Lower lobe of right lung (tissue), 2 donors: ENCODE measurements around the gene DOCK1. TPM values are rescaled to one million over a fixed set of nuclear protein-coding genes. Genes with fewer than 3 reads are reported as not detected.

Source experiments
- ATAC-seq, 2 donors: fragments of 200-7000 bp; cut with Tn5 transposase; one replicate each; pipeline ENCODE4 v1.9.1; 2020 to 2022; ENCODE audit warnings: mild to moderate bottlenecking in 2 of 2, moderate library complexity in 2 of 2
- DNase-seq: peaks from one replicate; pipeline ENCODE4 v3.0.0-alpha.2; 2020
- H3K27ac ChIP-seq: fragments of 200-600 bp; one replicate; pipeline ENCODE4 v1.8.0; 2022
- H3K27me3 ChIP-seq: fragments of 200-600 bp; one replicate; pipeline ENCODE4 v1.8.0; 2022; ENCODE audit warnings: low read depth
- H3K36me3 ChIP-seq: fragments of 200-600 bp; one replicate; pipeline ENCODE4 v1.8.0; 2022; ENCODE audit warnings: mild to moderate bottlenecking
- H3K4me1 ChIP-seq: fragments of 200-600 bp; one replicate; pipeline ENCODE4 v1.8.0; 2022
- H3K4me3 ChIP-seq: fragments of 200-600 bp; one replicate; pipeline ENCODE4 v1.8.0; 2022; ENCODE audit warnings: mild to moderate bottlenecking
- H3K9me3 ChIP-seq: fragments of 200-600 bp; one replicate; pipeline ENCODE4 v1.8.0; 2022
- CTCF ChIP-seq: fragments of 200-600 bp; IDR thresholded peaks from one replicate; pipeline ENCODE4 v1.8.0; 2022; ENCODE audit warnings: antibody characterized with exemption, mild to moderate bottlenecking
- intact Hi-C: fragments of 100-400 bp; cut with DNase I; formaldehyde crosslinking; loops from one replicate; pipeline ENCODE4 v1.11.0; 2022
- total RNA-seq: library from RNA; stranded (reverse); fragmentation: NEBNext Ultra II Directional; extraction: Animal tissue kit (Norgen Biotek cat#: 25700); gene quantifications from one replicate; pipeline ENCODE4 v1.2.1, GENCODE V29; 2021
- donor health status: DM: no; HTN: yes; CAD: no; lungs with severe emphysema.

Gene DOCK1
- total RNA-seq, 1 donor from 2014 or later = 44.8 TPM

GRCh38 chr10:126924180-126924914 lies 19.1 kb downstream of the DOCK1 start:
- no peak for DNase-seq
- ATAC-seq = no peak
- intact Hi-C loops = no loop called here
- Histone ChIP-seq H3K27me3 (no peaks in the 10 kb centered on the region), H3K27ac (no peak overlapping the region), H3K4me3 (no peak overlapping the region), H3K4me1 (peaks cover 7% of the 10 kb centered on the region), H3K36me3 (peaks cover 11% of the 10 kb centered on the region), H3K9me3 (no peaks in the 10 kb centered on the region)
- TF ChIP-seq CTCF = no peak

GRCh38 chr10:126924915-126925300 lies 19.7 kb downstream of the DOCK1 start:
- ATAC-seq (no peak), DNase-seq (no peak)
- TF ChIP-seq CTCF = no peak
- intact Hi-C loops = no loop called here
- no peak overlapping the region for H3K4me3 ChIP-seq
- H3K27me3 ChIP-seq = no peaks in the 10 kb centered on the region
- no peaks in the 10 kb centered on the region for H3K9me3 ChIP-seq
- no peak overlapping the region for H3K27ac ChIP-seq
- H3K4me1 ChIP-seq = peaks cover 6% of the 10 kb centered on the region
- peaks cover 11% of the 10 kb centered on the region for H3K36me3 ChIP-seq

GRCh38 chr10:126926568-126926967 lies 21.3 kb downstream of the DOCK1 start:
- Histone ChIP-seq H3K27ac (no peak overlapping the region), H3K9me3 (no peaks in the 10 kb centered on the region), H3K4me1 (peaks cover 17% of the 10 kb centered on the region), H3K36me3 (peaks cover 11% of the 10 kb centered on the region), H3K4me3 (no peak overlapping the region), H3K27me3 (no peaks in the 10 kb centered on the region)
- no peak for TF ChIP-seq CTCF
- no peak for ATAC-seq
- no peak for DNase-seq
- intact Hi-C loops = no loop called here

GRCh38 chr10:126927799-126928198 lies 22.6 kb downstream of the DOCK1 start:
- Histone ChIP-seq H3K27ac (no peak overlapping the region), H3K9me3 (no peaks in the 10 kb centered on the region), H3K4me1 (peaks cover 19% of the 10 kb centered on the region), H3K36me3 (peaks cover 11% of the 10 kb centered on the region), H3K27me3 (no peaks in the 10 kb centered on the region), H3K4me3 (no peak overlapping the region)
- no peak for DNase-seq
- intact Hi-C loops = no loop called here
- no peak for TF ChIP-seq CTCF
- ATAC-seq = no peak

- no peak for ATAC-seq
- intact Hi-C loops = no loop called here
- no peak for TF ChIP-seq CTCF
- no peaks in the 10 kb centered on the region for H3K9me3 ChIP-seq
- peaks cover 11% of the 10 kb centered on the region for H3K36me3 ChIP-seq
- no peak overlapping the region for H3K27ac ChIP-seq
- no peaks in the 10 kb centered on the region for H3K27me3 ChIP-seq
- peaks cover 23% of the 10 kb centered on the region for H3K4me1 ChIP-seq
- DNase-seq = no peak
- H3K4me3 ChIP-seq = no peak overlapping the region
Measured at GRCh38 chr10:126928274-126928673, 23.0 kb downstream of the DOCK1 start.
